HCT116 (cell line): ENCODE results near the gene HEG1. TPM values are rescaled to one million over a fixed set of nuclear protein-coding genes. Genes with fewer than 3 reads are reported as not detected.

Experiments
- ATAC-seq: fragments of 200-7000 bp; cut with Tn5 transposase; 2 replicates; pipeline ENCODE4 v1.9.1; 2020; ENCODE audit warnings: mild to moderate bottlenecking, moderate library complexity
- BruUV-seq: library from RNA; stranded (reverse); fragments of 400-500 nt; replicated peaks from 2 replicates; lab custom pipeline; 2021; lab: Mats Ljungman, UMichigan
- CTCF ChIA-PET: fragments of 300-600 bp; sonication (Branson Sonifier 250); formaldehyde crosslinking; loops from one replicate; lab custom pipeline; 2021; ENCODE audit warnings: antibody characterized with exemption; lab: Charles Lee
- POLR2A ChIA-PET: fragments of 300-600, 350-600 bp; sonication (Branson Sonifier 250); formaldehyde crosslinking; loops from one replicate; lab custom pipeline; 2021; ENCODE audit warnings: antibody characterized with exemption; lab: Charles Lee
- RAD21 ChIA-PET, 2 experiments: fragments of 300-600 bp; sonication (Branson Sonifier 250); formaldehyde crosslinking; loops; one replicate each; lab custom pipeline; 2023; ENCODE audit warnings: low total read pairs in 2 of 2; ENCODE audit not compliant: uncharacterized antibody in 2 of 2, unreplicated experiment in 2 of 2, low non-redundant PET in 1 of 2; lab: Charles Lee
- DNase-seq: peaks from one replicate; pipeline ENCODE4 v3.0.0-alpha.2; 2010; ENCODE audit warnings: low read depth, low spot score
- H2AFZ ChIP-seq: fragments of 200-600 bp; shearing (Covaris generic), sonication (generic); 2 replicates; pipeline ENCODE4 v1.6.1; 2017; ENCODE audit warnings: low read depth, mixed run types, mixed read lengths, antibody characterized with exemption, low read length; ENCODE audit not compliant: poor library complexity, severe bottlenecking
- H3K27ac ChIP-seq: 2 replicates; pipeline ENCODE4 v1.5.1; 2012; ENCODE audit warnings: low read depth, low read length
- H3K27me3 ChIP-seq: fragments of 200-600 bp; sonication (generic); 2 replicates; pipeline ENCODE4 v1.6.1; 2016; ENCODE audit warnings: mixed run types, low read length, mixed read lengths; ENCODE audit not compliant: insufficient read depth
- H3K36me3 ChIP-seq, 2 experiments: fragments of 200-500 bp in 1 of 2; fragments of 200-600 bp in 1 of 2; sonication (Bioruptor generic) in 1 of 2; sonication (generic) in 1 of 2; 2 replicates each; pipeline versions ENCODE4 v1.5.1 to v1.6.1; 2014 to 2016; ENCODE audit warnings: low read length in 2 of 2, inconsistent platforms in 1 of 2, mixed read lengths in 1 of 2, mixed run types in 1 of 2; ENCODE audit not compliant: insufficient read depth in 2 of 2, control insufficient read depth in 1 of 2
- H3K4me1 ChIP-seq, 2 experiments: fragments of 200-600 bp in 1 of 2; sonication (generic) in 1 of 2; 2 replicates each; pipeline versions ENCODE4 v1.5.1 to v1.6.1; 2012 to 2017; ENCODE audit warnings: low read length in 2 of 2, inconsistent platforms in 1 of 2, mild to moderate bottlenecking in 1 of 2, mixed read lengths in 1 of 2, mixed run types in 1 of 2, moderate library complexity in 1 of 2; ENCODE audit not compliant: insufficient read depth in 2 of 2, control insufficient read depth in 1 of 2
- H3K4me2 ChIP-seq: fragments of 200-600 bp; sonication (generic); 2 replicates; pipeline ENCODE4 v1.6.1; 2017; ENCODE audit warnings: mixed run types, low read length, mixed read lengths
- H3K4me3 ChIP-seq, 2 experiments: fragments of 200-600 bp in 1 of 2; sonication (generic) in 1 of 2; replicated peaks in 1 of 2; 2 replicates each; pipeline ENCODE4 v1.5.1; 2011 to 2016; ENCODE audit warnings: low read length in 2 of 2, control low read depth in 1 of 2, low read depth in 1 of 2, mild to moderate bottlenecking in 1 of 2, mixed read lengths in 1 of 2, mixed run types in 1 of 2
- H3K79me2 ChIP-seq: fragments of 200-600 bp; sonication (generic); 2 replicates; pipeline ENCODE4 v1.6.1; 2017; ENCODE audit warnings: mild to moderate bottlenecking, mixed run types, low read length, moderate library complexity, mixed read lengths; ENCODE audit not compliant: insufficient read depth
- H3K9ac ChIP-seq: fragments of 200-600 bp; sonication (generic); 2 replicates; pipeline ENCODE4 v1.6.1; 2016; ENCODE audit warnings: low read length, mixed read lengths
- H3K9me2 ChIP-seq: fragments of 200-600 bp; sonication (generic), shearing (Covaris generic); 2 replicates; pipeline ENCODE4 v1.6.1; 2017; ENCODE audit warnings: mixed run types, mild to moderate bottlenecking, moderate library complexity; ENCODE audit not compliant: insufficient read depth
- H3K9me3 ChIP-seq, 2 experiments: fragments of 200-500 bp in 1 of 2; fragments of 200-600 bp in 1 of 2; sonication (Bioruptor generic) in 1 of 2; sonication (generic) in 1 of 2; 2 replicates each; pipeline ENCODE4 v1.6.1; 2014 to 2017; ENCODE audit warnings: low read length in 2 of 2, mixed read lengths in 2 of 2, inconsistent platforms in 1 of 2, low read depth in 1 of 2, mild to moderate bottlenecking in 1 of 2, mixed run types in 1 of 2, moderate library complexity in 1 of 2; ENCODE audit not compliant: control insufficient read depth in 1 of 2, insufficient read depth in 1 of 2
- H4K20me1 ChIP-seq: fragments of 200-600 bp; sonication (generic), shearing (Covaris generic); 2 replicates; pipeline ENCODE4 v1.6.1; 2017; ENCODE audit warnings: mixed run types, mild to moderate bottlenecking, moderate library complexity; ENCODE audit not compliant: insufficient read depth
- CEBPB ChIP-seq: IDR thresholded peaks from 2 replicates; pipeline ENCODE4 v1.6.1; 2012; ENCODE audit warnings: low read depth
- CTCF ChIP-seq, 3 experiments: fragments of 200-600 bp in 1 of 3; sonication (generic) in 1 of 3; IDR thresholded peaks in 2 of 3; conservative IDR thresholded peaks in 1 of 3; 2 replicates each; pipeline ENCODE4 v1.5.1; 2012 to 2017; ENCODE audit warnings: low read depth in 2 of 3, low read length in 2 of 3, antibody characterized with exemption in 1 of 3, borderline replicate concordance in 1 of 3, control low read depth in 1 of 3, mild to moderate bottlenecking in 1 of 3, mixed read lengths in 1 of 3, mixed run types in 1 of 3, moderate library complexity in 1 of 3; ENCODE audit not compliant: insufficient read depth in 1 of 3
- POLR2A ChIP-seq: IDR thresholded peaks from 2 replicates; pipeline ENCODE4 v1.7.0; 2011; ENCODE audit warnings: borderline replicate concordance; ENCODE audit not compliant: insufficient read depth, insufficient read length; ENCODE audit errors: extremely low read depth
- POLR2AphosphoS5 ChIP-seq: IDR thresholded peaks from 2 replicates; pipeline ENCODE4 v1.6.1; 2011; ENCODE audit warnings: mild to moderate bottlenecking, low read depth, low read length, moderate library complexity
- REST ChIP-seq: IDR thresholded peaks from 2 replicates; pipeline ENCODE4 v1.6.1; 2012; ENCODE audit warnings: low read depth
- intact Hi-C: fragments of 100-400 bp; cut with micrococcal nuclease; formaldehyde crosslinking; loops from 2 replicates; pipeline ENCODE4 v1.10.0; 2022
- total RNA-seq: library from RNA; stranded (reverse); gene quantifications from one replicate; pipeline ENCODE4 v1.2.1, GENCODE V29; 2021; ENCODE audit not compliant: unreplicated experiment

The HEG1 gene
- total RNA-seq, 1 experiment from 2014 or later: 2.6 TPM

GRCh38 chr3:125033616-125034015 is 22.2 kb downstream of the HEG1 start:
- H3K4me1 ChIP-seq: no peaks in the 10 kb centered on the region
- H2AFZ ChIP-seq: no peak overlapping the region
- ChIA-PET POLR2A (interaction anchor here (0.6 kb wide), 1 partner anchor 23 kb away, joined by 3 read pairs; no protein-coding TSS in a partner anchor), CTCF (no interaction called here), RAD21 (no interaction called here)
- intact Hi-C loops: no loop called here
- no peak overlapping the region for H3K27ac ChIP-seq
- no TSS peak for BruUV-seq
- DNase-seq: no peak
- H3K9me3 ChIP-seq: peaks cover 0 to 10% of the 10 kb centered on the region in 2 experiments; a peak in 2 of 4 replicates
- H3K36me3 ChIP-seq: no peaks in the 10 kb centered on the region
- H3K4me3 ChIP-seq: no peak overlapping the region
- no peaks in the 10 kb centered on the region for H3K9me2 ChIP-seq
- TF ChIP-seq CTCF (IDR thresholded peaks at IDR 0.05 in 2 of 3, conservative IDR thresholded peaks at IDR 0.05 in 1 of 3; ENCODE audit: borderline replicate concordance in 1 of 3, insufficient read depth in 1 of 3, low read depth in 2 of 3, low read length in 2 of 3) (no peak), POLR2A (no peak), CEBPB (no peak), POLR2AphosphoS5 (no peak), REST (no peak)
- TF ChIP-seq, all 23 proteins: peak for 0
- Histone ChIP-seq H3K9ac (no peak overlapping the region), H4K20me1 (no peaks in the 10 kb centered on the region), H3K27me3 (no peaks in the 10 kb centered on the region), H3K4me2 (no peak overlapping the region), H3K79me2 (no peaks in the 10 kb centered on the region)
- no peak for ATAC-seq
